HEK293 (cell line): ENCODE data around the gene ZDHHC9.

Source experiments
- CTCF ChIP-seq: fragments of 450-650 bp; formaldehyde crosslinking; IDR thresholded peaks from 2 replicates; pipeline ENCODE4 v1.5.1; 2016; ENCODE audit warnings: missing biosample characterization, missing genetic modification characterization
- GLIS1 ChIP-seq: fragments of 450-650 bp; formaldehyde crosslinking; IDR thresholded peaks from 2 replicates; pipeline ENCODE4 v1.5.1; 2016; ENCODE audit warnings: missing biosample characterization, missing genetic modification characterization
- ZNF274 ChIP-seq, 2 experiments: fragments of 200-500 bp in 1 of 2; fragments of 450-650 bp in 1 of 2; sonication (Bioruptor generic) in 1 of 2; formaldehyde crosslinking in 1 of 2; IDR thresholded peaks; 2 replicates each; pipeline versions ENCODE4 v1.5.1 to v1.6.1; 2014 to 2016; ENCODE audit warnings: borderline replicate concordance in 1 of 2, inconsistent platforms in 1 of 2, low read length in 1 of 2, missing biosample characterization in 1 of 2, missing genetic modification characterization in 1 of 2
- ZNF292 ChIP-seq: fragments of 450-650 bp; formaldehyde crosslinking; IDR thresholded peaks from 2 replicates; pipeline ENCODE4 v1.5.1; 2016; ENCODE audit warnings: low read depth, missing biosample characterization, missing genetic modification characterization, borderline replicate concordance
- ZNF548 ChIP-seq: fragments of 450-650 bp; formaldehyde crosslinking; IDR thresholded peaks from 2 replicates; pipeline ENCODE4 v1.5.1; 2016; ENCODE audit warnings: missing biosample characterization, missing genetic modification characterization
- ZNF571 ChIP-seq: fragments of 450-650 bp; formaldehyde crosslinking; IDR thresholded peaks from 2 replicates; pipeline ENCODE4 v1.5.0; 2017; ENCODE audit warnings: missing biosample characterization, missing genetic modification characterization

GRCh38 chrX:129790808-129791207 lies 52.9 kb downstream of the ZDHHC9 start:
- TF ChIP-seq CTCF (tag by site-specific recombination) (no peak), ZNF274 (IDR thresholded peaks at IDR 0.05; ENCODE audit: low read length) (no peak), ZNF274 (tag by site-specific recombination; IDR thresholded peaks at IDR 0.05; ENCODE audit: borderline replicate concordance) (no peak), GLIS1 (tag by site-specific recombination) (no peak), ZNF292 (no peak), ZNF548 (no peak), ZNF571 (no peak)
